Neural progenitor cell (in vitro differentiated cells): ENCODE measurements around the gene SMAD9.

Experiments
- EZH2 ChIP-seq: fragments of 200-600 bp; sonication (generic); IDR thresholded peaks from 2 replicates; pipeline ENCODE4 v1.6.1; 2017; ENCODE audit warnings: antibody characterized with exemption, mild to moderate bottlenecking, moderate library complexity
- TF ChIP-seq, protein P1 (sequence below): fragments of 200-600 bp; sonication (generic); IDR thresholded peaks from 2 replicates; pipeline ENCODE4 v1.5.1; 2017; ENCODE audit warnings: antibody characterized with exemption, mild to moderate bottlenecking

DNA sequence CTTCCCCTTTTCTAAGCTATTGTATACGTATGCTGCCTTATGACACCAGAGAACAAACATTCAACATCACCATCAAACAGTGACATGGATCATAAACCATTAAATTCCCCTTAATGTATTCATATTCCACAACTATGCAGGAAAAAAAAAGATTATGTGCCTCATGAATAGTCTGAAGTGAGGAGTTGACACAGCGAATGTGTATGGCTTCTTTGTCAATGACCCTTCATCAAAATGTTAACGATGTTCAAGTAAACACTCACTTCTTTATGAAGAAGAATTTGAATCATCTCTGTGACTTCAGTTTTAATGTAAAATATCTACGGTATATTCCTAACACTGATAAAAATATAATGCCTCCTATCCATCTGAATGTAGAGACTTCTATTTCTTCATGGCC is 44.6 kb downstream of the SMAD9 start:
- TF ChIP-seq EZH2: no peak
- TF ChIP-seq, protein P1, sequence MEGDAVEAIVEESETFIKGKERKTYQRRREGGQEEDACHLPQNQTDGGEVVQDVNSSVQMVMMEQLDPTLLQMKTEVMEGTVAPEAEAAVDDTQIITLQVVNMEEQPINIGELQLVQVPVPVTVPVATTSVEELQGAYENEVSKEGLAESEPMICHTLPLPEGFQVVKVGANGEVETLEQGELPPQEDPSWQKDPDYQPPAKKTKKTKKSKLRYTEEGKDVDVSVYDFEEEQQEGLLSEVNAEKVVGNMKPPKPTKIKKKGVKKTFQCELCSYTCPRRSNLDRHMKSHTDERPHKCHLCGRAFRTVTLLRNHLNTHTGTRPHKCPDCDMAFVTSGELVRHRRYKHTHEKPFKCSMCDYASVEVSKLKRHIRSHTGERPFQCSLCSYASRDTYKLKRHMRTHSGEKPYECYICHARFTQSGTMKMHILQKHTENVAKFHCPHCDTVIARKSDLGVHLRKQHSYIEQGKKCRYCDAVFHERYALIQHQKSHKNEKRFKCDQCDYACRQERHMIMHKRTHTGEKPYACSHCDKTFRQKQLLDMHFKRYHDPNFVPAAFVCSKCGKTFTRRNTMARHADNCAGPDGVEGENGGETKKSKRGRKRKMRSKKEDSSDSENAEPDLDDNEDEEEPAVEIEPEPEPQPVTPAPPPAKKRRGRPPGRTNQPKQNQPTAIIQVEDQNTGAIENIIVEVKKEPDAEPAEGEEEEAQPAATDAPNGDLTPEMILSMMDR: no peak
